ENCODE data around the gene TSPAN9.

The TSPAN9 gene

GRCh38 chr12:3106579-3106978 is 29.4 kb downstream of the TSPAN9 start:
- Histone ChIP-seq H3K9me3 (ENCODE audit: severe bottlenecking) (no peaks in the 10 kb centered on the region), H3K27me3 (ENCODE audit: insufficient read depth, low read depth, severe bottlenecking) (no peaks in the 10 kb centered on the region), H3K4me3 (ENCODE audit: low read depth, low read length) (no peak overlapping the region), H3K36me3 (no peaks in the 10 kb centered on the region), H3K27ac (peak overlapping the region; percentile 97)
- no peak for DNase-seq
- no peak for TF ChIP-seq CTCF (IDR thresholded peaks at IDR 0.05; ENCODE audit: low read depth, low read length)

DNA sequence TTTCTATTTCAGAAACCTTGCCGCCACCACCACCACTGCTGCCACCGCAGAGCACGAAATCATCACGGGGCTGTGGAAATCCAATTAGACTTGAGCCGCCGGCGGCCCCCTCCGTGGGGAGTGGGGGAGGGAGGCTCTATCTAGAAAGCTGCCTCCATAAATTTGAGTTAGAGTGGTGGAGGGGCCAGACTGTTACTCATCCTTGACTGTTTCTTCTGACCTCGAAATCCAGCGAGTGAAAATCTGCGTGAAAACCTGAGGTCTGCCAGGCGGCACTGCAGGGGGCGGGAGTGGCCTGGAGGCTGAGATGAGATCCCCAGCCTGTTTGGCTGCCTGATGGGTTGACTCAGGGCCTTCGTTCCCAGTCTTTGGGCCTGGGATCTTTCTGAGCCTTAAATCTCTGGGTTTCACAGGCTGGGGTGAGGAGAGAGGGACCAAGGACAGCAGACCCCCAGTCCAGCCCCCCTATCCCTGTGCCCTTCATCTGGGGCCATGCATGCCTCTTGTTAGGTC is 29.9 kb downstream of the TSPAN9 start:
- H3K27me3 ChIP-seq (ENCODE audit: insufficient read depth, low read depth, severe bottlenecking): no peaks in the 10 kb centered on the region
- peak; percentile 87 for DNase-seq
- H3K27ac ChIP-seq: peak overlapping the region; percentile 97
- no peaks in the 10 kb centered on the region for H3K36me3 ChIP-seq
- no peaks in the 10 kb centered on the region for H3K9me3 ChIP-seq (ENCODE audit: severe bottlenecking)
- no peak overlapping the region for H3K4me3 ChIP-seq (ENCODE audit: low read depth, low read length)
- TF ChIP-seq CTCF (IDR thresholded peaks at IDR 0.05; ENCODE audit: low read depth, low read length): peak; percentile 33; the same call in 1 of the 2 replicates

DNA sequence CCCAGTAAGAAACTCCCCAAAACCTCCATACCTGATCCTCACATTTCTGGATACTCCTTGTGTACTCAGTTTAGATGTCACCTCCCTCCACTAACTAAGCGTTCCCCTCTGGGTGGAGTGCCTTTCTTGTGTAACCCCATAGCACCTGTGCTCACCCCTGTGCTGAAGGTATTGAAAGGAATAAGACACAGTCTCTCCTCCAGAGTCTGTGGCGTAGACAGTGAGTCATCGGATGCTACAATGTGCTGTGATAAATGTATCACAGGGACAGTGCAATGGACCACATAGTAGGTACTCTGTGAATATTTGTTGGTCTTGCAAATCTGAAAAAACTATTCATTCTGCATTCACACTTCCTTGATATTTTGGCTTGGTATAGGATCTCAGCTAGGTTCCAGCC is 30.8 kb downstream of the TSPAN9 start:
- no peak for DNase-seq
- TF ChIP-seq CTCF (IDR thresholded peaks at IDR 0.05; ENCODE audit: low read depth, low read length): no peak
- no peaks in the 10 kb centered on the region for H3K27me3 ChIP-seq (ENCODE audit: insufficient read depth, low read depth, severe bottlenecking)
- H3K36me3 ChIP-seq: no peaks in the 10 kb centered on the region
- no peaks in the 10 kb centered on the region for H3K9me3 ChIP-seq (ENCODE audit: severe bottlenecking)
- no peak overlapping the region for H3K4me3 ChIP-seq (ENCODE audit: low read depth, low read length)
- peak overlapping the region; percentile 97 for H3K27ac ChIP-seq

DNA sequence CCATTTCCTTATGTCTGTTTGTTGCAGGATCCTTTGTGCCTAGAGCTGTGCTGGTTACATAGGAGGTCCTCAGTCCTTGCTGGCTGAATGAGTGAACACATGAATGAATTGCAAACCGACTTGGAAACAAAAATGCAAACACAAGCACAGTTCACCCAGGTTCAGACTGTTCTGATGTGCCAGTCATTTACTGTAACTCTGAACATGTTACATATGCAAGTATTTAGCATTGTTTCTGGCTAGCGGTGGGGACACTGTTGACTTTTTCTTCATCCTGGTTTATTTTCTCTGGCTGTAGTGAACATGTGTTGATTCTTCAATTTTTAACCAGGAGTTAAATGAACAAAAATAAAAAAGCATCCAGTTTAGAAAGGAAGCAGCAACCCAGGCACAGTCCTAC is 33.4 kb downstream of the TSPAN9 start:
- Histone ChIP-seq H3K27ac (no peak overlapping the region), H3K9me3 (ENCODE audit: severe bottlenecking) (no peaks in the 10 kb centered on the region), H3K36me3 (no peaks in the 10 kb centered on the region), H3K27me3 (ENCODE audit: insufficient read depth, low read depth, severe bottlenecking) (no peaks in the 10 kb centered on the region), H3K4me3 (ENCODE audit: low read depth, low read length) (no peak overlapping the region)
- TF ChIP-seq CTCF (IDR thresholded peaks at IDR 0.05; ENCODE audit: low read depth, low read length): no peak
- no peak for DNase-seq

- no peak for TF ChIP-seq CTCF (IDR thresholded peaks at IDR 0.05; ENCODE audit: low read depth, low read length)
- DNase-seq: no peak
- Histone ChIP-seq H3K36me3 (0 out of 2 replicates have a peak, but pooled peaks cover 3% of the 10 kb centered on the region), H3K4me3 (ENCODE audit: low read depth, low read length) (no peak overlapping the region), H3K27me3 (ENCODE audit: insufficient read depth, low read depth, severe bottlenecking) (no peaks in the 10 kb centered on the region), H3K27ac (peak overlapping the region; percentile 25), H3K9me3 (ENCODE audit: severe bottlenecking) (no peaks in the 10 kb centered on the region)
Observed at GRCh38 chr12:3113671-3114325, 36.6 kb downstream of the TSPAN9 start.

DNA sequence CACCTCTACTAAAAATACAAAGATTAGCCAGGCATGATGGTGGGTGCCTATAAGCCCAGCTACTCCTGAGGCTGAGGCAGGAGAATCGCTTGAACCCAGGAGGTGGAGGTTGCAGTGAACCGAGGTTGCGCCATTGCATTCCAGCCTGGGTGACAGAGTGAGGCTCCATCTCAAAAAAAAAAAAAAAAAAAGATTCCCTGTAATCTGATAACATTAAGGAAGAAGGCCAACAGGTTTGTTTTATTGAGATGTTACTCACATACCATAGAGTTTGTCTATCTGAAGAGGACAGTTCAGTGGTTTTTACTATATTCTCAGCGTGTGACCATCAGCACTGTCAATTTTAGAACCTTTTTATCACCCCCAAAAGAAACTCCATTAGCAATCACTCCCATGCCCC is 37.5 kb downstream of the TSPAN9 start:
- Histone ChIP-seq H3K27me3 (ENCODE audit: insufficient read depth, low read depth, severe bottlenecking) (no peaks in the 10 kb centered on the region), H3K36me3 (0 out of 2 replicates have a peak, but pooled peaks cover 3% of the 10 kb centered on the region), H3K9me3 (ENCODE audit: severe bottlenecking) (no peaks in the 10 kb centered on the region), H3K27ac (peak overlapping the region; percentile 25; the same call in 1 of the 2 replicates), H3K4me3 (ENCODE audit: low read depth, low read length) (no peak overlapping the region)
- no peak for TF ChIP-seq CTCF (IDR thresholded peaks at IDR 0.05; ENCODE audit: low read depth, low read length)
- no peak for DNase-seq

Data from WERI-Rb-1 (cell line).